NB4 (cell line): ENCODE data around the gene ADGRB2.

ENCODE experiments used
- DNase-seq: peaks from one replicate; pipeline ENCODE4 v3.0.0; 2010; ENCODE audit warnings: low read depth
- H3K4me3 ChIP-seq: one replicate; pipeline ENCODE4 v1.5.1; 2011; ENCODE audit warnings: mild to moderate bottlenecking, low read depth, low read length, moderate library complexity
- MYC ChIP-seq: IDR thresholded peaks from 2 replicates; pipeline ENCODE4 v1.6.1; 2011; ENCODE audit warnings: low read depth, low read length
- POLR2A ChIP-seq: IDR thresholded peaks from 2 replicates; pipeline ENCODE4 v1.6.1; 2011; ENCODE audit warnings: mild to moderate bottlenecking; ENCODE audit not compliant: insufficient read length; ENCODE audit errors: extremely low read depth
- TF ChIP-seq, protein P1 (sequence below): IDR thresholded peaks from 2 replicates; pipeline ENCODE4 v1.6.1; 2011; ENCODE audit warnings: low read depth, low read length
- TF ChIP-seq, protein P2 (sequence below): IDR thresholded peaks from one replicate; pipeline ENCODE4 v1.5.1; 2012; ENCODE audit warnings: low read depth, low read length

Gene ADGRB2

DNA sequence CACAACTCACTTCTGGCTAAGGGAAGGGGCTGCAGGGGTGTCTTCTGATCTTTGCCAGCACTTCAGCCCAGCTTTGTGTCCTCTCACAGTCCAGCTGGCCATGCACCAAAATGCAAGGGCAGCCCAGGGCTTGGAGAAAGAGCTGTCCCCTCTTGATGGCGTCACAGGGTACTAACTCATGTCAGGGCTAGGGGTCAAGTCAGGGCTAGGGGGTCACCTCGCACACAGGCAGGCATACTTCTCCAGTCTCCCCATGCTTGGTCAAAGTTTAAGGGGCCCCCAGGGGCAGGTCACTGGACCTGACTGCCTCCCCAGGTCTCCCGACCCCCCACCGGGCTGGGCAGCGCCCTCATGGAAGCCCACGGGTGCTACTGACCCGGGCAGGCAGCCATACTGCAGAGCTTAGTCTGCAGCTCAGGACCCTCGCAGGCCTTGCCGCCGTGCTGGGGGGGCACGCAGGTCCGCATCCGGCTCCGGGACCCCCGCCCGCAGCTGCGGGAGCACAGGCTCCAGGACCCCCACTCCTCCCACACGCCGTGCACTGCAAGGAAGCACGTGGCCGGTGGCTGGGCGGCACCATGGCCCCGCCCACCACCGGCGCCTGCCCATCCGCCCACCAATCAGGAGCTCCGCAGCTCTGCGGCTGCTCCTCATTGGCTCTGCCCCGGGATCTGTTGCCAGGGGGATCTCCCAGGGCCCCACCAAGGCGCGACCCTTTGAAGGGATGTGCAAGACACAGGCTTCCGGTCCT is 21.5 kb downstream of the ADGRB2 start:
- no peak for TF ChIP-seq POLR2A
- TF ChIP-seq, protein P1, sequence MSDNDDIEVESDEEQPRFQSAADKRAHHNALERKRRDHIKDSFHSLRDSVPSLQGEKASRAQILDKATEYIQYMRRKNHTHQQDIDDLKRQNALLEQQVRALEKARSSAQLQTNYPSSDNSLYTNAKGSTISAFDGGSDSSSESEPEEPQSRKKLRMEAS, result no peak
- TF ChIP-seq MYC, result no peak
- TF ChIP-seq, protein P2, sequence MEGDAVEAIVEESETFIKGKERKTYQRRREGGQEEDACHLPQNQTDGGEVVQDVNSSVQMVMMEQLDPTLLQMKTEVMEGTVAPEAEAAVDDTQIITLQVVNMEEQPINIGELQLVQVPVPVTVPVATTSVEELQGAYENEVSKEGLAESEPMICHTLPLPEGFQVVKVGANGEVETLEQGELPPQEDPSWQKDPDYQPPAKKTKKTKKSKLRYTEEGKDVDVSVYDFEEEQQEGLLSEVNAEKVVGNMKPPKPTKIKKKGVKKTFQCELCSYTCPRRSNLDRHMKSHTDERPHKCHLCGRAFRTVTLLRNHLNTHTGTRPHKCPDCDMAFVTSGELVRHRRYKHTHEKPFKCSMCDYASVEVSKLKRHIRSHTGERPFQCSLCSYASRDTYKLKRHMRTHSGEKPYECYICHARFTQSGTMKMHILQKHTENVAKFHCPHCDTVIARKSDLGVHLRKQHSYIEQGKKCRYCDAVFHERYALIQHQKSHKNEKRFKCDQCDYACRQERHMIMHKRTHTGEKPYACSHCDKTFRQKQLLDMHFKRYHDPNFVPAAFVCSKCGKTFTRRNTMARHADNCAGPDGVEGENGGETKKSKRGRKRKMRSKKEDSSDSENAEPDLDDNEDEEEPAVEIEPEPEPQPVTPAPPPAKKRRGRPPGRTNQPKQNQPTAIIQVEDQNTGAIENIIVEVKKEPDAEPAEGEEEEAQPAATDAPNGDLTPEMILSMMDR, result no peak
- DNase-seq, result no peak
- no peak overlapping the region for H3K4me3 ChIP-seq

- no peak overlapping the region for H3K4me3 ChIP-seq
- peak; percentile 68 for DNase-seq
Observed at GRCh38 chr1:31739346-31739745, 24.8 kb downstream of the ADGRB2 start.

GRCh38 chr1:31736675-31737074 is 27.5 kb downstream of the ADGRB2 start:
- no peak for DNase-seq
- TF ChIP-seq, protein P1, result no peak
- no peak for TF ChIP-seq MYC
- TF ChIP-seq, protein P2, result no peak
- no peak for TF ChIP-seq POLR2A
- H3K4me3 ChIP-seq, result no peak overlapping the region

More at GRCh38 chr1:31739346-31739745, 24.8 kb downstream of the ADGRB2 start:
- TF ChIP-seq, protein P1, result no peak
- TF ChIP-seq MYC (no peak), POLR2A (no peak)
- TF ChIP-seq, protein P2, result no peak

GRCh38 chr1:31735571-31735970 is 28.6 kb downstream of the ADGRB2 start:
- no peak for DNase-seq
- TF ChIP-seq MYC (no peak), POLR2A (no peak)
- TF ChIP-seq, protein P1, result no peak
- TF ChIP-seq, protein P2, result no peak
- H3K4me3 ChIP-seq, result no peak overlapping the region

GRCh38 chr1:31734582-31735107 is 29.5 kb downstream of the ADGRB2 start:
- DNase-seq, result no peak
- H3K4me3 ChIP-seq, result no peak overlapping the region
- TF ChIP-seq MYC, result no peak
- TF ChIP-seq, protein P2, result no peak
- TF ChIP-seq, protein P1, result no peak
